IMR-90 (cell line): ENCODE measurements around the gene PAGE4. TPM values are rescaled to one million over a fixed set of nuclear protein-coding genes. Genes with fewer than 3 reads are reported as not detected.

ENCODE experiments used
- ATAC-seq: fragments of 200-7000 bp; cut with Tn5 transposase; 2 replicates; pipeline ENCODE4 v1.9.1; 2020; ENCODE audit warnings: low read depth, mild to moderate bottlenecking, moderate library complexity
- BruUV-seq: library from RNA; stranded (reverse); fragments of 400-500 nt; replicated peaks from 2 replicates; lab custom pipeline; 2021; lab: Mats Ljungman, UMichigan
- CTCF ChIA-PET: fragments of 300-600 bp; formaldehyde crosslinking; extraction: SDS; loops from one replicate; lab custom pipeline; 2021; ENCODE audit warnings: antibody characterized with exemption; lab: Yijun Ruan, JAX
- POLR2A ChIA-PET: fragments of 300-600 bp; sonication (Branson Sonifier 250); formaldehyde crosslinking; loops from one replicate; lab custom pipeline; 2022; ENCODE audit warnings: antibody characterized with exemption; ENCODE audit not compliant: unreplicated experiment; lab: Charles Lee
- DNase-seq: peaks from one replicate; pipeline ENCODE4 v3.0.0; 2013
- H2AFZ ChIP-seq: replicated peaks from 2 replicates; pipeline ENCODE3; 2013; ENCODE audit warnings: low read length, mild to moderate bottlenecking; ENCODE audit not compliant: poor library complexity
- H2AK5ac ChIP-seq: 2 replicates; pipeline ENCODE4 v1.6.1; 2013; ENCODE audit warnings: low read depth, low read length, inconsistent platforms
- H2AK9ac ChIP-seq: replicated peaks from 2 replicates; pipeline ENCODE3; 2013; ENCODE audit warnings: mild to moderate bottlenecking, low read depth, low read length, moderate library complexity; ENCODE audit not compliant: poor library complexity
- H2BK120ac ChIP-seq: 2 replicates; pipeline ENCODE4 v1.6.1; 2013; ENCODE audit warnings: low read depth, low read length, inconsistent platforms
- H2BK15ac ChIP-seq: 3 replicates; pipeline ENCODE4 v1.6.1; 2013; ENCODE audit warnings: low read depth, low read length, inconsistent platforms
- H2BK20ac ChIP-seq: 2 replicates; pipeline ENCODE4 v1.6.1; 2013; ENCODE audit warnings: low read depth, mild to moderate bottlenecking, inconsistent platforms, low read length, moderate library complexity
- H2BK5ac ChIP-seq: 2 replicates; pipeline ENCODE4 v1.6.1; 2013; ENCODE audit warnings: mild to moderate bottlenecking, low read depth, low read length, inconsistent platforms; ENCODE audit not compliant: poor library complexity, severe bottlenecking
- H3K14ac ChIP-seq: replicated peaks from 2 replicates; pipeline ENCODE4 v1.6.1; 2013; ENCODE audit warnings: low read depth, low read length, inconsistent platforms
- H3K18ac ChIP-seq: 2 replicates; pipeline ENCODE4 v1.6.1; 2013; ENCODE audit warnings: low read depth, low read length, control low read depth
- H3K23ac ChIP-seq: 2 replicates; pipeline ENCODE4 v1.6.1; 2013; ENCODE audit warnings: low read depth, low read length, inconsistent platforms
- H3K27ac ChIP-seq: 2 replicates; pipeline ENCODE4 v1.5.1; 2013; ENCODE audit warnings: mild to moderate bottlenecking, control low read depth, low read length; ENCODE audit not compliant: insufficient read depth
- H3K27me3 ChIP-seq: 2 replicates; pipeline ENCODE4 v1.6.1; 2013; ENCODE audit warnings: low read length; ENCODE audit not compliant: control insufficient read depth, insufficient read depth
- H3K36me3 ChIP-seq: 2 replicates; pipeline ENCODE4 v1.6.1; 2013; ENCODE audit warnings: low read length, mixed read lengths; ENCODE audit not compliant: control insufficient read depth, insufficient read depth
- H3K4ac ChIP-seq: 2 replicates; pipeline ENCODE4 v1.6.1; 2013; ENCODE audit warnings: low read depth, low read length, inconsistent platforms
- H3K4me1 ChIP-seq: 2 replicates; pipeline ENCODE4 v1.6.1; 2013; ENCODE audit warnings: low read length, mixed read lengths; ENCODE audit not compliant: control insufficient read depth, insufficient read depth
- H3K4me2 ChIP-seq: 2 replicates; pipeline ENCODE4 v1.6.1; 2013; ENCODE audit warnings: low read depth, mild to moderate bottlenecking, control low read depth, low read length, moderate library complexity
- H3K4me3 ChIP-seq: 2 replicates; pipeline ENCODE4 v1.5.1; 2013; ENCODE audit warnings: low read depth, mild to moderate bottlenecking, control low read depth, low read length, moderate library complexity; ENCODE audit not compliant: insufficient read depth
- H3K56ac ChIP-seq: 2 replicates; pipeline ENCODE4 v1.6.1; 2013; ENCODE audit warnings: low read length, inconsistent platforms; ENCODE audit not compliant: insufficient read depth; ENCODE audit errors: extremely low read depth
- H3K79me1 ChIP-seq, 2 experiments: 2 replicates each; pipeline ENCODE4 v1.6.1; 2013; ENCODE audit warnings: low read length in 2 of 2, inconsistent platforms in 1 of 2, low read depth in 1 of 2
- H3K9ac ChIP-seq: 2 replicates; pipeline ENCODE4 v1.6.1; 2013; ENCODE audit warnings: low read depth, low read length, control low read depth
- H3K9me1 ChIP-seq: 2 replicates; pipeline ENCODE4 v1.6.1; 2013; ENCODE audit warnings: low read length, inconsistent platforms; ENCODE audit not compliant: insufficient read depth
- H3K9me3 ChIP-seq: 2 replicates; pipeline ENCODE4 v1.6.1; 2013; ENCODE audit warnings: low read length; ENCODE audit not compliant: control insufficient read depth, insufficient read depth
- H4K20me1 ChIP-seq: 2 replicates; pipeline ENCODE4 v1.6.1; 2013; ENCODE audit warnings: low read length, inconsistent platforms; ENCODE audit not compliant: insufficient read depth
- H4K5ac ChIP-seq: 2 replicates; pipeline ENCODE4 v1.6.1; 2013; ENCODE audit warnings: mild to moderate bottlenecking, low read depth, low read length, control low read depth
- H4K8ac ChIP-seq, 2 experiments: 2 replicates each; pipeline ENCODE4 v1.6.1; 2013; ENCODE audit warnings: low read depth in 2 of 2, low read length in 2 of 2, control low read depth in 1 of 2, inconsistent platforms in 1 of 2
- H4K91ac ChIP-seq: 2 replicates; pipeline ENCODE4 v1.6.1; 2013; ENCODE audit warnings: low read depth, low read length, inconsistent platforms; ENCODE audit not compliant: insufficient read depth
- BHLHE40 ChIP-seq: fragments of 150-350 bp; IDR thresholded peaks from 2 replicates; pipeline ENCODE4 v1.6.1; 2016; ENCODE audit warnings: mild to moderate bottlenecking, low read depth, low read length
- CEBPB ChIP-seq: IDR thresholded peaks from 2 replicates; pipeline ENCODE4 v1.6.1; 2012; ENCODE audit warnings: low read depth, low read length, improper control_type of control experiment
- CHD1 ChIP-seq: IDR thresholded peaks from 2 replicates; pipeline ENCODE4 v1.6.1; 2012; ENCODE audit warnings: low read depth, low read length, improper control_type of control experiment
- FOS ChIP-seq: fragments of 150-350 bp; IDR thresholded peaks from 2 replicates; pipeline ENCODE4 v1.6.1; 2016; ENCODE audit warnings: low read depth, low read length
- MAFK ChIP-seq: IDR thresholded peaks from 2 replicates; pipeline ENCODE4 v1.6.1; 2012; ENCODE audit warnings: low read depth, low read length, improper control_type of control experiment
- MAZ ChIP-seq: IDR thresholded peaks from 2 replicates; pipeline ENCODE4 v1.6.1; 2012; ENCODE audit warnings: low read depth, mild to moderate bottlenecking, low read length, improper control_type of control experiment, moderate library complexity, borderline replicate concordance
- MXI1 ChIP-seq: IDR thresholded peaks from 2 replicates; pipeline ENCODE4 v1.6.1; 2012; ENCODE audit warnings: low read depth, mild to moderate bottlenecking, low read length, moderate library complexity, borderline replicate concordance
- NFE2L2 ChIP-seq: fragments of 150-350 bp; IDR thresholded peaks from 2 replicates; pipeline ENCODE4 v1.6.1; 2016; ENCODE audit warnings: low read depth, mild to moderate bottlenecking, low read length
- POLR2A ChIP-seq: IDR thresholded peaks from 2 replicates; pipeline ENCODE4 v1.6.1; 2012; ENCODE audit warnings: mild to moderate bottlenecking, low read depth, low read length
- RAD21 ChIP-seq: IDR thresholded peaks from 2 replicates; pipeline ENCODE4 v1.6.1; 2012; ENCODE audit warnings: low read length, improper control_type of control experiment
- RCOR1 ChIP-seq: IDR thresholded peaks from 2 replicates; pipeline ENCODE4 v1.6.1; 2012; ENCODE audit warnings: mild to moderate bottlenecking, low read length, improper control_type of control experiment; ENCODE audit not compliant: insufficient replicate concordance
- RFX5 ChIP-seq: IDR thresholded peaks from 2 replicates; pipeline ENCODE4 v1.8.0; 2012; ENCODE audit warnings: low read depth, mild to moderate bottlenecking, low read length, moderate library complexity
- SMC3 ChIP-seq: fragments of 150-350 bp; IDR thresholded peaks from 2 replicates; pipeline ENCODE4 v1.6.1; 2016; ENCODE audit warnings: low read depth, mild to moderate bottlenecking, antibody characterized with exemption, low read length, moderate library complexity
- WGBS, 2 experiments: methylation state at CpG; one replicate each; pipeline versions ENCODE4 v1.1.5 to v1.1.7; 2013; ENCODE audit warnings: missing lambda C conversion rate in 2 of 2; ENCODE audit not compliant: insufficient read length in 1 of 2; ENCODE audit errors: extremely low coverage in 2 of 2; 5-methylcytosine and 5-hydroxymethylcytosine counted together
- dilution Hi-C: fragments of 300-500 bp; cut with HindIII; formaldehyde crosslinking; loops from one replicate; pipeline ENCODE4 v1.14.3; 2018; ENCODE audit warnings: low sequenced_read_pairs; ENCODE audit not compliant: unreplicated experiment
- in situ Hi-C: fragments of 300-500 bp; cut with MboI; formaldehyde crosslinking; loops from 3 replicates; pipeline ENCODE4 v1.14.3; 2019; ENCODE audit warnings: low sequenced_read_pairs, inconsistent platforms, mixed read lengths
- intact Hi-C: fragments of 100-400 bp; cut with micrococcal nuclease; formaldehyde crosslinking; loops from 2 replicates; pipeline ENCODE4 v1.10.0; 2022
- polyA plus RNA-seq, 3 experiments: library from polyadenylated mRNA; depleted of rRNA; stranded (reverse); fragments of >200 nt; gene quantifications; 2 replicates each; pipeline ENCODE4 v1.2.3, GENCODE V29; 2012; ENCODE audit warnings: low replicate concordance in 1 of 3
- total RNA-seq: library from RNA; depleted of rRNA; stranded (reverse); fragments of >200 nt; gene quantifications from 2 replicates; pipeline ENCODE4 v1.2.3, GENCODE V29; 2012
- TF ChIP-seq, protein P1 (sequence below): conservative IDR thresholded peaks from 2 replicates; pipeline ENCODE4 v1.5.1; 2012; ENCODE audit warnings: mild to moderate bottlenecking, low read depth, low read length, improper control_type of control experiment
- TF ChIP-seq, protein P2 (sequence below): fragments of 150-350 bp; IDR thresholded peaks from 2 replicates; pipeline ENCODE4 v1.6.1; 2016; ENCODE audit warnings: low read depth, mild to moderate bottlenecking, low read length, moderate library complexity, borderline replicate concordance
- TF ChIP-seq, protein P3 (sequence below): fragments of 150-350 bp; IDR thresholded peaks from 2 replicates; pipeline ENCODE4 v1.6.1; 2017; ENCODE audit warnings: mild to moderate bottlenecking, antibody characterized with exemption, low read length, low read depth

The PAGE4 gene
- total and polyA plus RNA-seq, 2 of the 4 experiments (the other 2 are of a cell fraction): not detected

DNA sequence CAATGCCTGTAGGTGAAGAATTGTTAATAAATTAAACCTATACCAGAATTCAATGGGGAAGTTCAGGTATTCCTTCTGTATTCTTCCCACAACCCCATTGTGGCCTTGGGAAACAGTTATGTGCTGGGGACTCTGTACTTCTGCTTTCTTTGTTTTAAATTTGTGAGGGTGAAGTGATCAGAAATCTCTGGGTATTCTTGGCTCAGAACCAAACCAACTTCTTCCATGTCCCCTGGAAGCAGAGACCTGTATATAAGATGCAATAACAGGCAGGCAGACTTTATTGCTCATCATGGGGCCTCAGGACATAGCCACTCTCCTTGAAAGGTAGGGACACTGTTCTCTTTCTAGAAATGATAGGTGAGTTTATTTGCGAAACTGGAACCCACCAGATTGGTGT is 30.4 kb downstream of the PAGE4 start:
- no peaks in the 10 kb centered on the region for H3K4me1 ChIP-seq
- H3K23ac ChIP-seq: no peak overlapping the region
- H3K4me2 ChIP-seq: no peak overlapping the region
- no peaks in the 10 kb centered on the region for H3K9me3 ChIP-seq
- in situ Hi-C loops: no loop called here
- no peak for ATAC-seq
- POLR2A ChIA-PET: no interaction called here
- H2BK15ac ChIP-seq: no peak overlapping the region
- H2AK9ac ChIP-seq: no peak overlapping the region
- no CpG with 5 or more reads among the region's 1 CpG for WGBS, 2 experiments
- no peak overlapping the region for H3K4ac ChIP-seq
- no peak for DNase-seq
- H3K14ac ChIP-seq: no peak overlapping the region
- H2BK120ac ChIP-seq: no peak overlapping the region
- H3K36me3 ChIP-seq: no peaks in the 10 kb centered on the region
- no peak overlapping the region for H4K8ac ChIP-seq
- H2BK5ac ChIP-seq: no peak overlapping the region
- no TSS peak for BruUV-seq
- H3K27me3 ChIP-seq: peaks cover 3% of the 10 kb centered on the region
- TF ChIP-seq CHD1: no peak
- TF ChIP-seq, protein P1, sequence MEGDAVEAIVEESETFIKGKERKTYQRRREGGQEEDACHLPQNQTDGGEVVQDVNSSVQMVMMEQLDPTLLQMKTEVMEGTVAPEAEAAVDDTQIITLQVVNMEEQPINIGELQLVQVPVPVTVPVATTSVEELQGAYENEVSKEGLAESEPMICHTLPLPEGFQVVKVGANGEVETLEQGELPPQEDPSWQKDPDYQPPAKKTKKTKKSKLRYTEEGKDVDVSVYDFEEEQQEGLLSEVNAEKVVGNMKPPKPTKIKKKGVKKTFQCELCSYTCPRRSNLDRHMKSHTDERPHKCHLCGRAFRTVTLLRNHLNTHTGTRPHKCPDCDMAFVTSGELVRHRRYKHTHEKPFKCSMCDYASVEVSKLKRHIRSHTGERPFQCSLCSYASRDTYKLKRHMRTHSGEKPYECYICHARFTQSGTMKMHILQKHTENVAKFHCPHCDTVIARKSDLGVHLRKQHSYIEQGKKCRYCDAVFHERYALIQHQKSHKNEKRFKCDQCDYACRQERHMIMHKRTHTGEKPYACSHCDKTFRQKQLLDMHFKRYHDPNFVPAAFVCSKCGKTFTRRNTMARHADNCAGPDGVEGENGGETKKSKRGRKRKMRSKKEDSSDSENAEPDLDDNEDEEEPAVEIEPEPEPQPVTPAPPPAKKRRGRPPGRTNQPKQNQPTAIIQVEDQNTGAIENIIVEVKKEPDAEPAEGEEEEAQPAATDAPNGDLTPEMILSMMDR: no peak
- no peak for TF ChIP-seq CEBPB
- TF ChIP-seq FOS: no peak
- TF ChIP-seq POLR2A: no peak
- no peak for TF ChIP-seq RFX5
- TF ChIP-seq MXI1: no peak
- TF ChIP-seq, protein P2, sequence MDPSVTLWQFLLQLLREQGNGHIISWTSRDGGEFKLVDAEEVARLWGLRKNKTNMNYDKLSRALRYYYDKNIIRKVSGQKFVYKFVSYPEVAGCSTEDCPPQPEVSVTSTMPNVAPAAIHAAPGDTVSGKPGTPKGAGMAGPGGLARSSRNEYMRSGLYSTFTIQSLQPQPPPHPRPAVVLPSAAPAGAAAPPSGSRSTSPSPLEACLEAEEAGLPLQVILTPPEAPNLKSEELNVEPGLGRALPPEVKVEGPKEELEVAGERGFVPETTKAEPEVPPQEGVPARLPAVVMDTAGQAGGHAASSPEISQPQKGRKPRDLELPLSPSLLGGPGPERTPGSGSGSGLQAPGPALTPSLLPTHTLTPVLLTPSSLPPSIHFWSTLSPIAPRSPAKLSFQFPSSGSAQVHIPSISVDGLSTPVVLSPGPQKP: no peak
- TF ChIP-seq MAZ: no peak
- TF ChIP-seq BHLHE40: no peak
- TF ChIP-seq SMC3: no peak
- TF ChIP-seq RCOR1: no peak
- TF ChIP-seq NFE2L2: no peak
- no peak for TF ChIP-seq RAD21
- TF ChIP-seq, protein P3, sequence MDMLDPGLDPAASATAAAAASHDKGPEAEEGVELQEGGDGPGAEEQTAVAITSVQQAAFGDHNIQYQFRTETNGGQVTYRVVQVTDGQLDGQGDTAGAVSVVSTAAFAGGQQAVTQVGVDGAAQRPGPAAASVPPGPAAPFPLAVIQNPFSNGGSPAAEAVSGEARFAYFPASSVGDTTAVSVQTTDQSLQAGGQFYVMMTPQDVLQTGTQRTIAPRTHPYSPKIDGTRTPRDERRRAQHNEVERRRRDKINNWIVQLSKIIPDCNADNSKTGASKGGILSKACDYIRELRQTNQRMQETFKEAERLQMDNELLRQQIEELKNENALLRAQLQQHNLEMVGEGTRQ: no peak
- no peak for TF ChIP-seq MAFK
- dilution Hi-C loops: no loop called here
- no peak overlapping the region for H2AK5ac ChIP-seq
- H3K9ac ChIP-seq: no peak overlapping the region
- H3K79me1 ChIP-seq: no peaks in the 10 kb centered on the region
- no peak overlapping the region for H3K18ac ChIP-seq
- H3K4me3 ChIP-seq: no peak overlapping the region
- CTCF ChIA-PET: no interaction called here
- H4K5ac ChIP-seq: no peak overlapping the region
- H4K91ac ChIP-seq: no peak overlapping the region
- intact Hi-C loops: no loop called here
- no peak overlapping the region for H3K27ac ChIP-seq
- no peak overlapping the region for H2BK20ac ChIP-seq
- H3K56ac ChIP-seq: no peak overlapping the region
- H4K20me1 ChIP-seq: no peaks in the 10 kb centered on the region
- no peak overlapping the region for H2AFZ ChIP-seq
- H3K9me1 ChIP-seq: no peaks in the 10 kb centered on the region
